G401.6 (cell line): ENCODE data around the gene NDRG3.
"Not testable (repeated sequence)": the region's sequence is repeated elsewhere in the genome, so short reads cannot be mapped to it uniquely, and the experiment has no call there.

Experiments used
- FAIRE-seq: peaks from 2 replicates; lab custom pipeline; 2012; peaks lifted over from hg19 to GRCh38; lab: Jason Lieb, UNC

NDRG3 gene

DNA sequence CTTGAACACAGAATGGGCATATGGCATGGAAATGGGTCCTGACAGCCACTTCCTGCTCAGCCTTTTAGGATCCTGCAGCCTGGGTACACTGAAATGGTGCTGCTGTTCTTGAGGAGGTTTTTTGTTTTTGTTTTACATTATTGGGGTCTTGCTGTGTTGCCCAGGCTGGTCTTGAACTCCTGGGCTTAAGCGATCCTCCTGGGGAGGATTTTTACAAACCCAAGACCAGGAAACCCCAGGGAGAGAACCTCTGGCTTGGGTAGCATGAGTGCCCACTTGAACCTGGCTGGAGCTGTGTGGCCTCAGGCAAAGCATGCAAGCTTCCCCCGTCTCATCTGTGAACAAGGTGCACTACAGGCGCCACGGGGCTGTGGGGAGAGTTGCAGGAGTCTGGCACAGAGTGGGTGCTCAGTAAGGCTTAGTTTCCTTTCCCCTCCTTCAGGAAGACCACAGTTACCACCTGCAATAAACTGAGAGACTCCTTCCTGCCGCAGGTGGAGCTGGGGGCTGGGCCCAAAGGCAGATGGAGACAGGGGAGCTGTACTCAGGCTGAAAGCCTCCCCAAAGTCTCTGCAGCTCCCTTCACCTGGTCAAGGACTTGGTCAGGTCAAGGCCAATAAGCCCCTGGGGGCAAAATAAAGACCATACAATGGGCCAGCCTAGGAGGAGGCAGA is 101.7 kb downstream of the NDRG3 start:
- no peak for FAIRE-seq

DNA sequence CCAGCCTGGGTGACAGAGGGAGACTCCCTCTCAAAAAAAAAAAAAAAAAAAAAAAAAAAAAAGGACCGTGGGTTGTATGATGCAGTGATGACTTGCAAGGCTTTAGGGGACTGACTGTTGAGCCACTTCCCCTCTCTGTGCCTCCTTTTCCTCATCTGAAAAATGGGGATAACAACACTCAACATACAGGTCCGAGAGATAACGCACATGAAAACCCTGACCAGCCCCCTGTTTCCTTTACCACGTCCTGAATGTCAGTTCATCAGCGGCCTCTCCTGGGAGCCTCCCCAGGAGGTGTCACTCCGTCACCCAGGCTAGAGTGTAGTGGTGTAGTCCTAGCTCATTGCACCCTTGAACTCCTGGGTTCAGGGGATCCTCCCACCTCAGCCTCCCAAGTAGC is 103.8 kb downstream of the NDRG3 start:
- FAIRE-seq: no peak

DNA sequence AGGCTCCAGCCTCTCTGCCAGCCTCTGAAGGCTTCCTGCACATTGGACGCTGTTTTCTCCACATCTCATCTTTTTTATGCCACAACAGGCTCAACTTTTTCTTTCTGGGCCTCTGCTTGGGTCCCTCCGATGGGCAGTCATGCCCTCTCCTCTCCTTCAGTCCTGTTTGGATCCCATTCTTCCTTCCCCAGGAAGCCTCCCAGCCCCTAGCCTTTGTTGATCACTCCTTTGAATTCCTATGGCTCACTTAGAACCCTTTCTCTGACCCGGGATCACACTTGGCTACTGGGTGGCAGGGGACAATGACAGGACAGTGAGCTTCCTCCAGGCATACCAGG is 104.4 kb downstream of the NDRG3 start:
- no peak for FAIRE-seq

DNA sequence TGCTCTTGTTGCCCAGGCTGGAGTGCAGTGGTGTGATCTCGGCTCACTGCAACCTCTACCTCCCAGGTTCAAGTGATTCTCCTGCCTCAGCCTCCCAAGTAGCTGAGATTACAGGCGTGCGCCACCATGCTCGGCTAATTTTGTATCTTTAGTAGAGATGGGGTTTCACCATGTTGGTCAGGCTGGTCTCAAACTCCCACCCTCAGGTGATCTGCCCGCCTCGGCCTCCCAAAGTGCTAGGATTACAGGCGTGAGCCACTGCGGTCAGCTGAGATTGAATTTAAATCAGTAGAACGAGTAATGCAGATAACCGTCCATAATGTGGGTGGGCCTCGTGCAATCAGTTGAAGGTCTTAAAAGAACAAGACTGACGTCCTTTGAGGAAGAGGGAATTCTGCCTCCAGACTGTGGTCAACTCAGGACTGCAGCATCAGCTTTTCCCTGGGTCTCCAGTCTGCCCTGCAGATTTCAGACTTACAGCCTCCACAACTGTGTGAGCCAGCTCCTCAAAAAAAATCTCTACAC is 107.0 kb downstream of the NDRG3 start:
- not testable (repeated sequence) for FAIRE-seq

DNA sequence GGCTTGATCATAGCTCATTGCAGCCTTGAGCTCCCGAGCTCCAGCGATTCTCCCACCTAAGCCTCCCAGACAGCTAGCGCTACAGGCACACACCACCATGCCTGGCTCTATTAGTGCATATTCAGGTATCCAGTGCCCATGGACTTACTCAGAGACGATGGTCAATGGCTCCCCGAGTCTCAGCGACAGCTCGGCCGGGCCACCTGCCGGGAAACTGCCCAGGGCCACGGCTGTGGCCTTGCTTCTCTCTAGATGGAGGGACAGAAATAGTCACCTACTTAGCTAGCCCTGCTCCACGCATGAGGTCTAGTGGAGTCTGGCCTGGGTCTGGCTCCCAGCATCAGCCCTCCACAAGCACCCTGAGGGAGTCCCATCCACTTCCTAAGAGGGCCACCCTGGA is 111.5 kb downstream of the NDRG3 start:
- no peak for FAIRE-seq

DNA sequence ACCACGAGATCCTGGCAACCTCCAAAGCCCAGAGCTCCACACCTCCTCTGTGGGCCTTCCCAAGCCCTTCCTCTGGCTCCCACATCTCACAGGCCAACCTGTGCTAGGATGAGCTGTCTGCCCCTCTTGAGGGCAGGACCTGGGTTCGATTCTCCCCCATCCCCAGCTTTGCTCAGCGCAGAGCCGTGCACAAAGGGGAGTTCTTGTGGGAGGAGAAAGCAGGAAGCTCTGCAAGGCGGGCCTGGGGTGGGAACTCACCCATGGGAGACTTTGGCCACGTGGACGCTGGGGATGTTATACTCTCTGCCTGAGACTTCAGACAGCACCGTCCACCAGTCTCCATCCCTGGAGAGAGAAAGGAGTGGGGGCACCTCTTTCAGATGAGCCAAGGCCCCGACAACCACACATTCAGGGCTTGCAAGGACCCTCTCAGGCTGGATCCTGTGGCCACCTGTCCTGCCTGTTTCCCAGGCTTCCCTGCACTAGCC is 112.6 kb downstream of the NDRG3 start:
- no peak for FAIRE-seq

DNA sequence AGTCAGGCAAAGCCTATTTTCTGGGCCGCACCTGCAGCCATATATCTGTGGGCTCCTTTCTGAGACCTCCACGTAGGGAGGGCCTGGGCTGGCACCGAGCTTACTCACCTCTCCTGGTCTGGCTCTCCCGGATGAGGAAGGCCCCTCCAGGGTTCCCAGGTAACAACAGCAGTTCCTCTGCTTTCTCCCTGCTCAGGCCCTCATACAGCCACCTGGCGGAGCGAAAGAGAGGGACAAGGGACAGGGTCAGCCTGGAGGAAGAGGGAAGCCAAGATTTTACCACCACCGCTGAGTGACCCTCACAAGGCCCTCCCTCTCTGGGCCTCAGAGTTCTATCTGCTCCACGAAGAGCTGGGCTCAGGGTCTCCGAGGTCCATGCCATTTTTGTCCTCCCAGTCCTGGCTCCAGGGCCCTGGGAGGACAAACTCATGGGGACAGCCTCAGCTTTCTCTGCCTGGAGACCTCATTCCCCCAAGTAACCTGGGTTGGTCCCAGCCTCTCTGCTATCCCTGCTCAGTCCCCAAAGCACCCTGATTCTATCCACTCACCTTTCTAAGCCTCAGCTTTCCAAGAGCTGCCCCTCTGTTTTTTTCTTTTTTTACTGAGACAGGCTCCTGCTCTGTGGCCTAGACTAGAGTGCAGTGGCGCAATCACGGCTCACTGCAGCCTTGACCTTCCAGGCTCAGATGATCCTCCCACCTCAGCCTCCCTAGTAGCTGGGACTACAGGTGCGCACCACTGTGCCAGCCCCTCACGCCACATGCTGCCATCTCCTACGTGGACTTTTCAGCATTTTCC is 113.2 kb downstream of the NDRG3 start:
- FAIRE-seq: no peak

DNA sequence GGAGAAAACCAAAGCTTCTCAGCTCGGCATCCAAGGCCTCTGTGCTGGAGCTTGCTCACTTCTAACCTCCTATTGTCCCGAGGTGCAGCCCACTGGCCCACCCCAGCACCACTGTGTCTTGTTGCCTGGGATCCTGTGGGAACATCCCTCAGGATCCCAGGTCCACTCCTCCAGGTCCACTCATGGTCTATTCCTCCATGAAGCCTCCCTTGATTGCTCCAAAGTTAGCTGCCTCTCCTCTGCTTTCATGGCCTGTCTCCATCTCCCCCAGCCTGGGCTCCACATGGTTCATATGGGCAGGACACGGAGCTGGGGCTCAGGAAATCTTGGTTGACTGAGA is 113.8 kb downstream of the NDRG3 start:
- FAIRE-seq: no peak

DNA sequence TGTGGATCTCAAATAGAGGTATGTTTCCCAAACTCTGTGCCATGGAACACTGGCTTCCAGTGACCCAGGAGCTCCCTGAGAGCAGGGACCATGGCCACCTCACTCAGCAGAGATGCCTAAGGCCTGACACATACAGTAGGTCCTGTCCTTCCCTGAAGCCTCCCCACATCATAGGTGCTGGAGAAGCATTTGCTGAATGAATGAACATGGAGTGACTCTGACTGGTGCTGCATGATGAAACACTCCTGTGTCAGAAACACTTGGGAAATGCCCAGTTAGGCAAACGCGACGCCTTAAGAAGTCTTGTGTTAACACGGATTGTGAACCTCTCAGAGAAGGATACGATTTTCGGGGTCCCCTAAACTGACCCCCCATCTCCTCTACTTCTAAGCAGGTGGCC is 114.2 kb downstream of the NDRG3 start:
- no peak for FAIRE-seq

DNA sequence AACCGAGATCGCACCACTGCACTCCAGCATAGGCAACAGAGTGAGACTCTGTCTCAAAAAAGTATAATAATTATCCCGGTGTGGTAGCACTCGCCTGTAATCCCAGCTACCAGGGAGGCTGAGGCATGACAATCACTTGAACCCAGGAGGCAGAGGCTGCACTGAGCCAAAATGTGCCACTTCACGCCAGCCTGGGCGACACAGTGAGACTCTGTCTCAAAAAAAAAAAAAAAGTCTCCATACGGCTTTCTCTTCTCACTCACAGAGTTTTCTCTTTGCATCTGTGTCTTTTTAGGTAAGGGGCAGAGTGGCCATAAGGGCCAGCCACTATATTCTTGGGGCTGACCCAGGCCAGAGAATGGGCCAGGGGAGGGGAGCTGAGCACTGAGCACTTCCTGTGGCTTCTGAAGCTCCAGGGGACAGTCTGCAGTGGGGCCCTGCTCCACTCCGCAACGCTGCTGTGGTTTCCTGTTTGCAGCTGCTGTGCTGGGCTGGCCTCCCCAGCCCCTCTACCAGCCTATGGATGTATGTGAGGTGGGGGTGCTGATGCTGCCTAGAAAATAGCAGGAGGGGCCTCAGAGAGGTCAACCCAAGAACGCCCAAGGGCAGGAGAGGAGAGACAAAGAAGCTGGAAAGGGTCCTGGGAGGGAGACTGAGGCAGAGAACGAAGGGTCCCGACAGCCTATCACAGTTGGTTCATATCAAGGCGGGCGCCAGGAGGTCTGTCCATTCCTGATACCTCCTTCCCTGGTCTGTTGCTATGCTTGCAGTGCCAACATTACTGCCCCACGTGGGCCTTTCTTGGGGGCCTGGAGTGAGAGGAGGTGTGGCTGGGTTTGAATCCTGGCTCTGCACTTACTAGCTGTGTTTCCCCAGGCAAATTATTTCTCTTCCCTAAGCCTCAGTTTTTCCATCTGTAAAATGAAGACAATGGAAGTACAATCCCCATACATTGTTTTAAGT is 115.9 kb downstream of the NDRG3 start:
- no peak for FAIRE-seq

DNA sequence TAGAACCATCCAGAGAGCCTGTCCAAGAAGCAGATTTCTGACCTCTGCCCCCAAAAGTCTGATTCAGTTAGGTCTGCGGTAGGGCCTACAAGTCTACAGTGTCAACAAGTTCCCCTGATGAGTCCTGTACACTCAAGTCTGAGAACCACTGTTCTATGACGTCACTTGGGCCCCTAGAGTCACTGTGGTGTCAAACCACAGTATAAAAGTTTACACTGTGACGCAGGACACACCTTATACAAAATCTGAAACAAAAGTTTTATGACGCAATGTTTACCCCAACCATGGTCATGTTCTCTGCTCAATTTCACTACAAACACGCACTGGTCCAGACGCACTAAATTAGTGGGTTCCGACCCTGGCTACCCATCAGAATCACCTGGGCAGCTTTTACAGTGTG is 117.8 kb downstream of the NDRG3 start:
- FAIRE-seq: no peak

DNA sequence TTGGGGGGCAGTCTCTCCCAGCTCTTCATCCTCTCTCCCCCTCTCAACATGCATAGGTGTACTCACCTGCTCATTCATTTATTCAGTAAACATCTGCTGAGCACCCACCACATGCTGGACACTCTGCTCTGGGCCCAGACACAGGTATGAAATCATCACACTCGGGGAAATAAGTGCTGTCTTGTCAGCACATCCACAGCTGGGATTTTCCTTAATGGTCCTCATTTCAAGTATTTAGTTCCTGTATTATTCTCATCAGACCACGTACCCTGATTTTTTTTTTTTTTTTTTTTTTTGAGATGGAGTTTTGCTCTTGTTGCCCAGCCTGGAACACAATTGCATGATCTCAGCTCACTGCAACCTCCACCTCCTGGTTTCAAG is 121.0 kb downstream of the NDRG3 start:
- no peak for FAIRE-seq

DNA sequence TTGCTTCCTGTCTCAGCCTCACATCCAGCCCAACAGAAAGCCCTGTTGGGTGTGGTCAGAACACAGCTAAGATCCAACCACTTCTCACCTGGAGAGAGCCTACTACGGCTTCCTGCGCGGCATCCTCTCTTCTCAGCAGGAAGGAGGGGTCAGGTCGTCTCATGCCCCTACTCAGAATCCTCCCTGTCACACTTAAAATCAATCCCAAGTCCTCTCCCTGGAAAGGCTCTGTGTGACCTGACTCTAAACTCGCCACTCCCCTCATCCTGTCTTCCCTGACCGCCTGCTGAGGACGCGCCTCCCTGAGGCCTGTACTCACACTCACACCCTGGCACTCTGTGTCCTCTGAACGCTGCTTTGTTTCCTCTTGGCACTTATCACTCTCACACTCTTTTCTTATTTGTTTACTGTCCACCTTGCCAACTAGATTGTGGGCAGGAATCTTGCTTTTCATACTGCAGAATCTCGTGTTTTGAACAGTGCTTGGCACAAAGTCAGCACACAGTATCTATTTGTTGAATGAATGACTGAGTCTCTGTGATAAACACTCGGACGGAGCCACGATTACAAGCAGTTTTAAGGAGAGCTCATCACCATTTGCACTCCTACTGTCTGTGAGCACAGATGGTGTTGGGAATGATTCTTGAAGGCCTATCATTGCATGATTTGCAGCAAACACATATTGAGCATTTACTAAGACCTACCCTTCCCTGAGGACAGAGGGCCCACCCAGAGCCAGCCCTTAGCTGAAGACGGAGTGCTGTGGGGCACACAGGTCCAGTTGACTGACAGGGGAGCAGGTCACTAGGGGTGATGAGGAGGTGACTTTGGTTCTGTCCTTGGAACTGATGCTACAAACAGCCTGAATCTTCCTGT is 121.6 kb downstream of the NDRG3 start:
- FAIRE-seq: no peak

DNA sequence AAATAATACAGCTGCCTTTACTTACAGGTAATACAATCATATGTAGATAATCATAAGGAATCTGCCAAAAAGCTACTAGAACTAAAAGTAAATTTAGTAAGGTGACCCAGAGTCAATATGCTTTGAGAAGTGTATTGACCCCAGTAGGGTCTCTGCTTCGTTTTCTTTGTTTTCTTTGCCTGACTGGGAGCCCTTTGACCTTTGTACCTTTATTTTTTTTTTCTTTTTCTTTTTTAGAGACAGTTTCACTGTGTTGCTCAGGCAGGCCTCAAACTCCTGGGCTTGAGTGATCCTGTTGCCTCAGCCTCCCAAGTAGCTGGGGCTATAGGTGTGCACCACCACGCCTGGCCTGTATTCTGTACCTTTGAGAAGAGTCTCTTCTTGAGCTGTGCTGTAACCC is 122.4 kb downstream of the NDRG3 start:
- FAIRE-seq: no peak

DNA sequence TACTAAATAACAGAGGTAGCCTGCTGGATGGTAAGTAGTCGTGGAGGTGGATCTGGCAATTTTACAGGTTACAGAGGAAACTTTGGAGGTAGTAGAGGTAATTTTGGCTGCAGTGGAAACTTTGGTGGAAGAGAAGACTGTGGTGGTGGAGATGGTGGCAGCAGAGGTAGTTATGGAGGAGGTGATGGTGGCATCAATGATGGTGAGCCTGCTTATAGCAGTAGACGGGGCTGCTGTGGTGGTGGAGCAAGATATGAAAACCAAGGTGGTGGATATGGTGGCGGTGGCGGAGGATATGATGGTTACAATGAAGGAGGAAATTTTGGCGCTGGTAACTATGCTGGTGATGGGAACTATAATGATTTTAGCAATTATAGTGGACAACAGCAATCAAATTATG is 125.0 kb downstream of the NDRG3 start:
- FAIRE-seq: no peak

DNA sequence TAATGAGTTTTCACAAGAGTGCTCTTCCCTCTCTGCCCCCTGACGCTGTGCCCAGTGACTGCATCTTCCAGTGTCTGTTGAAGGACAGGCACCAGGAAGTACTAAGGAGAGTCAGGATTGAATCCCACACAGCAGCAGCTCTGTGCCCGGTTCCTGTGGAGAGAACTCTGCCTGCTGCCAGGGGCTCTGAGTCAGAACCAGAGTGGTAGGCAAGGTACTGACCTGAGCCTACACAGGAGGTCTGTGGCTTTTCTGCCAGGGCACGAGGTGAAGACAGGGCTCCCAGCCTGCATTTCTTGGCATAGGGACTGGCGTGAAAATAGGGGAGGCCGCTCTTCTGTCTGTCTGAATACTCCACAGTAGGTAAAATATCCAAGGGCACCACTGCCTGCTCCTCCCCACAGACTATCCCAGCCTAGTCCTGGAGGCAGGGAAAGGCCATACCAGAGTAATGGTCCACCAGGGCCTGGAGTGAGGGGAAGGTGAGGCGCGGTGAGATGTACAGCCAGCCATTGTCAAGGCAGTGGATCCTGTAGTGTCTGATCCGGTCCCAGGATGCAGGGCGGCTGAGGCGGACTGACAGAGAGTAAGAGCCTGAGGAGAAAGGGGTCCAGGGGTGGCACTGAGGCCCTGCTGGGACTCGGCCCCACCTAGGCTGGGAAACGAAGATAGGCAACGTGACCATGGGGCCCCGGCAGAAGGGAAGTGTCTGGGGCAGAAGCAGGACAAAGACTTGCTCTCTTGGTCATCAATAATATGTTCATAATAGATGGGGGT is 130.9 kb downstream of the NDRG3 start:
- FAIRE-seq: no peak

DNA sequence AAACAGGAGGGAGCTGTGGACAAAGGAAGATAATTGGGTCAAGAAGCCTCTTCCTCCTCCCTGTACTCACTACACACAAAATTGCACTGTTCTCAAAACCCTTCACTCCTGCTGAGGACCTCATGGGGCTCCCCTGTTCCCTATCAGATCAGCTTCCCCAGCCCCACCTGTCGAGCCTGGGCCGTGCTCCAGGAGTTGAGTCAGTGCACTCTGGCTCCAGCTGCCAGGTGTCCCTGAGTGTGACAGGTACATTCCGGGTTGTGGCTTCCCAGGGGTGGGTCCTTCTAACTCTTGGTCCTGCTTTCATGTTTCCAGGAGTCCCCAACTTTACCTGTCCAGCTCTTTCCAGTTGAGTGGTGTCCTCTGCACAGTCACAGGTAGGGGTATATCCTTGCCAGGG is 131.9 kb downstream of the NDRG3 start:
- FAIRE-seq: no peak

DNA sequence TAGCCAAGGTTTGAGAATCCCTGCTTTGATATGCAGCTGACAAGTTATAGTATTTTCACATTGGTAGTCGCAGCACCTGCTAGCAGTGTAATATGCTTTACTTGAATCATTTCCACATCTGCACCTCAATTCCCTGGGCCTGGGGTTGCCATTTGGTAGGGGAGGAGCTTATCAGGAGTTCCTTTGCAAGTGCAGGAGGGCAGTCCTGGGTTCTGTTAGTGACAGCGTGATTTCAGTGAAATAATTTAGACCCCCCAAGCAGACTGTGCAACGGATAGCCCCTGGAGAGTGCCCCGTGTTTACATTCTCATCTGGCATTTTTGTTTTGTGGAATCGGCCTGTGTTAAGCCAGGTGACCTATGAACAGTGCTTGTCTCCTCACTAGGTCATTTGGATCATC is 134.3 kb downstream of the NDRG3 start:
- FAIRE-seq: no peak

DNA sequence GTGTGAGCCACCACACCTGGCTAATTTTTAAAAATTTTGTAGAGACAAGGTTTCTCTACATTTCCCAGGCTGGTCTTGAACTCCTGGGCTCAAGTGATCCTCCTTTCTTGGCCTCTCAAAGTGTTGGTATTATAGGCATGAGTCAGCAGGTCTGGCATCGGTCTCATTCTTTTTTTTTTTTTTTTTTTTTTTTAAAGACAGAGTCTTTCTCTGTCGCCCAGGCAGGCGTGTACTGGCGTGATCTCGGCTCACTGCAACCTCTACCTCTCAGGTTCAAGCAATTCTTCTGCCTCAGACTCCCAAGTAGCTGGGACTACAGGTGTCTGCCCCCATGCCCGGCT is 137.5 kb downstream of the NDRG3 start:
- FAIRE-seq: not testable (repeated sequence)

DNA sequence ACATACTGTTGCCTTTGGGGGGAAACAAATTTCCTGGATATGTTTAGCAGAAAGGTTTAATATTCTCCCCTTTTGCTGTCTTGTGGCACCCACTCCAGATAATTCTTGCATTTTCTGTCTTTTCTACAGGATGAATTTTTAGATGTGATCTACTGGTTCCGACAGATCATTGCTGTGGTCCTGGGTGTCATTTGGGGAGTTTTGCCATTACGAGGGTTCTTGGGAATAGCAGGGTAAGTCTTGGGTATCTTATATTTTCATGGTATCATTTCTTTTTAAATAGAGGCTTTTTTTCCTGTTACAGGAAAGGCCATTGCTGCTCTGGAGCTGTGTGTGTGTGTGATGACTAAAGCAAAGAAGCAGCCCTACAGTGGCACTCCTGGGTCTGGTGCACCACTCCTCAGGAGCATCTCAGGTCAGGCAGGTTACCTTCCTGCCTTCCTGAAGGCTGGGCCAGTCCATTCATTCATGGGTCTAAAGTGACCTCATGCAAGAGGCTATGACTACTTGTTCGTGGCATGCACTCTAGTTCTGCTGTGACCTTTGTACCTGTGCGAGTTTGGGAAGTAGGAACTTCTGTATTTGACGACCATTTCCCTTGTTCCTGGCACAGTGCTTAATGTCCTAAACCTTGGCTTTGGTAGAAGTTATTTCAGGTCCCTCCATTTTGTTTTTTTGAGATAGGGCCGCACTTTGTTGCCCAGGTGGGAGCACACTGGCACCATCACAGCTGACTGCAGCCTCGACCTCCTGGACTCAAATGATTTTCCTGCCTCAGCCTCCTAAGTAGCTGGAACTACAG is 138.1 kb downstream of the NDRG3 start:
- no peak for FAIRE-seq
